Endodermal cell (in vitro differentiated cells): ENCODE data around the gene PAQR6. TPM values are rescaled to one million over a fixed set of nuclear protein-coding genes. Genes with fewer than 3 reads are reported as not detected.

Source experiments
- DNase-seq: peaks from one replicate; pipeline ENCODE4 v3.0.0-alpha.2; 2017
- H3K27ac ChIP-seq: 2 replicates; pipeline ENCODE4 v1.5.1; 2013; ENCODE audit warnings: mild to moderate bottlenecking, low read depth, low read length, moderate library complexity
- H3K27me3 ChIP-seq: 2 replicates; pipeline ENCODE4 v1.6.1; 2013; ENCODE audit warnings: mild to moderate bottlenecking, low read length, moderate library complexity; ENCODE audit not compliant: insufficient read depth, control insufficient read depth, poor library complexity, severe bottlenecking
- H3K36me3 ChIP-seq: 2 replicates; pipeline ENCODE4 v1.7.0; 2013; ENCODE audit warnings: mild to moderate bottlenecking, low read length, moderate library complexity; ENCODE audit not compliant: control insufficient read depth, insufficient read depth
- H3K4me1 ChIP-seq: one replicate; pipeline ENCODE4 v1.7.0; 2013; ENCODE audit warnings: low read length; ENCODE audit not compliant: control insufficient read depth, insufficient read depth
- H3K4me3 ChIP-seq: 2 replicates; pipeline ENCODE4 v1.5.1; 2013; ENCODE audit warnings: mild to moderate bottlenecking, low read length, moderate library complexity
- H3K9ac ChIP-seq: 2 replicates; pipeline ENCODE4 v1.6.1; 2013; ENCODE audit warnings: mild to moderate bottlenecking, low read length, moderate library complexity; ENCODE audit not compliant: poor library complexity, severe bottlenecking; ENCODE audit errors: extremely low read depth
- H3K9me3 ChIP-seq: 2 replicates; pipeline ENCODE4 v1.6.1; 2013; ENCODE audit warnings: mild to moderate bottlenecking, low read length, moderate library complexity; ENCODE audit not compliant: control insufficient read depth
- H3K27ac Mint-ChIP-seq: 2 replicates; pipeline ENCODE4 v1.8.0; 2020; ENCODE audit warnings: mixed read lengths
- H3K27me3 Mint-ChIP-seq: 2 replicates; pipeline ENCODE4 v1.8.0; 2021; ENCODE audit warnings: mild to moderate bottlenecking, mixed read lengths; ENCODE audit not compliant: insufficient read depth
- H3K36me3 Mint-ChIP-seq: 2 replicates; pipeline ENCODE4 v1.8.0; 2020; ENCODE audit warnings: low read depth, mixed read lengths
- H3K4me1 Mint-ChIP-seq: 2 replicates; pipeline ENCODE4 v1.8.0; 2020; ENCODE audit warnings: mixed read lengths
- H3K4me3 Mint-ChIP-seq: 2 replicates; pipeline ENCODE4 v1.8.0; 2020; ENCODE audit warnings: mild to moderate bottlenecking, moderate library complexity, mixed read lengths
- H3K9me3 Mint-ChIP-seq: 2 replicates; pipeline ENCODE4 v1.8.0; 2020; ENCODE audit warnings: mild to moderate bottlenecking, mixed read lengths
- CTCF ChIP-seq: fragments of 200-600 bp; sonication (generic); conservative IDR thresholded peaks from 2 replicates; pipeline ENCODE4 v1.5.0; 2021; ENCODE audit warnings: antibody characterized with exemption, mild to moderate bottlenecking
- WGBS, 2 experiments: methylation state at CpG; one replicate each; pipeline versions ENCODE4 v1.1.5 to v1.1.7; 2013; ENCODE audit warnings: missing lambda C conversion rate in 2 of 2, mixed read lengths in 1 of 2; ENCODE audit not compliant: insufficient coverage in 1 of 2, insufficient read length in 1 of 2; 5-methylcytosine and 5-hydroxymethylcytosine counted together
- total RNA-seq, 2 donors: library from RNA; stranded (reverse); fragmentation: NEBNext Ultra II Directional in 1 of 2; extraction: Animal tissue kit (Norgen Biotek cat#: 25700) in 1 of 2; gene quantifications; 2 replicates in 1 of 2; 3 replicates in 1 of 2; pipeline ENCODE4 v1.2.1, GENCODE V29; 2021

The PAQR6 gene
- total RNA-seq, 2 donors from 2014 or later = 12.2 to 16.4 TPM

GRCh38 chr1:156230473-156230837 lies 17.4 kb downstream of the PAQR6 start:
- H3K4me1 Mint-ChIP-seq = peaks cover 2% of the 10 kb centered on the region
- no peak overlapping the region for H3K27ac Mint-ChIP-seq
- H3K4me3 Mint-ChIP-seq = no peak overlapping the region
- Histone ChIP-seq H3K4me3 (no peak overlapping the region), H3K27ac (no peak overlapping the region), H3K36me3 (peaks cover 60% of the 10 kb centered on the region), H3K27me3 (no peaks in the 10 kb centered on the region), H3K9me3 (no peaks in the 10 kb centered on the region), H3K4me1 (no peaks in the 10 kb centered on the region), H3K9ac (no peak overlapping the region)
- no peak for TF ChIP-seq CTCF
- H3K9me3 Mint-ChIP-seq = no peaks in the 10 kb centered on the region
- peaks cover 62% of the 10 kb centered on the region for H3K36me3 Mint-ChIP-seq
- 100% methylated on average over 1 of the region's 1 CpG for WGBS, 2 experiments
- DNase-seq = no peak
- H3K27me3 Mint-ChIP-seq = no peaks in the 10 kb centered on the region

GRCh38 chr1:156229809-156230472 lies 17.9 kb downstream of the PAQR6 start:
- Mint-ChIP-seq H3K36me3 (peaks cover 62% of the 10 kb centered on the region), H3K9me3 (no peaks in the 10 kb centered on the region), H3K4me3 (no peak overlapping the region), H3K4me1 (peaks cover 4% of the 10 kb centered on the region), H3K27ac (no peak overlapping the region), H3K27me3 (no peaks in the 10 kb centered on the region)
- no peak overlapping the region for H3K4me3 ChIP-seq
- H3K9ac ChIP-seq = no peak overlapping the region
- no peak overlapping the region for H3K27ac ChIP-seq
- peaks cover 59% of the 10 kb centered on the region for H3K36me3 ChIP-seq
- no peaks in the 10 kb centered on the region for H3K27me3 ChIP-seq
- H3K9me3 ChIP-seq = no peaks in the 10 kb centered on the region
- DNase-seq = no peak
- no peak for TF ChIP-seq CTCF
- no peaks in the 10 kb centered on the region for H3K4me1 ChIP-seq
- WGBS, 2 experiments = 93% methylated on average over 6 to 11 of the region's 11 CpGs

GRCh38 chr1:156228501-156228900 lies 19.4 kb downstream of the PAQR6 start:
- Mint-ChIP-seq H3K36me3 (peaks cover 59% of the 10 kb centered on the region), H3K4me1 (peaks cover 4% of the 10 kb centered on the region), H3K27ac (no peak overlapping the region), H3K9me3 (no peaks in the 10 kb centered on the region), H3K27me3 (no peaks in the 10 kb centered on the region), H3K4me3 (no peak overlapping the region)
- H3K4me1 ChIP-seq = no peaks in the 10 kb centered on the region
- no peak overlapping the region for H3K4me3 ChIP-seq
- no peaks in the 10 kb centered on the region for H3K9me3 ChIP-seq
- DNase-seq = no peak
- no peak for TF ChIP-seq CTCF
- no peak overlapping the region for H3K27ac ChIP-seq
- WGBS, 2 experiments = 81 to 100% methylated on average over 2 to 7 of the region's 7 CpGs
- no peaks in the 10 kb centered on the region for H3K27me3 ChIP-seq
- peaks cover 56% of the 10 kb centered on the region for H3K36me3 ChIP-seq
- H3K9ac ChIP-seq = no peak overlapping the region
